ENCODE measurements around the gene LDLRAD4.

LDLRAD4 gene

GRCh38 chr18:13625355-13625754 is 406.8 kb downstream of the LDLRAD4 start:
- no peaks in the 10 kb centered on the region for H3K36me3 ChIP-seq (ENCODE audit: control insufficient read depth, insufficient read depth, low read length, severe bottlenecking)
- peaks cover 37% of the 10 kb centered on the region for H3K27me3 ChIP-seq (replicated peaks; ENCODE audit: control insufficient read depth, insufficient read depth, low read length)

GRCh38 chr18:13625843-13626543 is 407.4 kb downstream of the LDLRAD4 start:
- Histone ChIP-seq H3K4me3 (ENCODE audit: low read length) (no peak overlapping the region), H3K27me3 (replicated peaks; ENCODE audit: control insufficient read depth, insufficient read depth, low read length) (peaks cover 33% of the 10 kb centered on the region), H3K36me3 (ENCODE audit: control insufficient read depth, insufficient read depth, low read length, severe bottlenecking) (no peaks in the 10 kb centered on the region), H3K9ac (ENCODE audit: low read length) (no peak overlapping the region), H3K4me1 (ENCODE audit: control insufficient read depth, insufficient read depth, low read length) (no peaks in the 10 kb centered on the region), H3K9me3 (ENCODE audit: control insufficient read depth, low read length) (no peaks in the 10 kb centered on the region)
- DNase-seq (ENCODE audit: low read depth): no peak

More at GRCh38 chr18:13625355-13625754, 406.8 kb downstream of the LDLRAD4 start:
- no peak overlapping the region for H3K9ac ChIP-seq (ENCODE audit: low read length)
- no peak overlapping the region for H3K4me3 ChIP-seq (ENCODE audit: low read length)
- no peaks in the 10 kb centered on the region for H3K4me1 ChIP-seq (ENCODE audit: control insufficient read depth, insufficient read depth, low read length)
- no peaks in the 10 kb centered on the region for H3K9me3 ChIP-seq (ENCODE audit: control insufficient read depth, low read length)
- DNase-seq (ENCODE audit: low read depth): no peak

DNA sequence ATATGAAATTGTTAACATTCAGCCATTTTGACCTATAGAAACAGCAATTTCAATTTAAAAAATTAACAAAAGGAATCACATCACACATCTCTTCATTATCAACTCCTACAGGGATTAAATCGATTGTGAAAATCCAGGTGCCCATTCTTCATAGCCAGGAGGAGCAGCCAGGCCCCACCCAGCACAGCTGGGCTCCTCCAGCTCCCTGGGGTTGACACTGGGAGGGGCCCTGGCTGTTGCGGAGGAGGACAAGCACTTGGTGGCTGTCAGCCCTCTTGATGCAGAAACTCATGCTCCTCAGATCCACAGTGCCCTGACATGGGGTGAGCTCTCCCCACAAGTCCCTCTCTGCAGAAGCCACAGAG is 408.0 kb downstream of the LDLRAD4 start:
- no peak overlapping the region for H3K4me3 ChIP-seq (ENCODE audit: low read length)
- no peaks in the 10 kb centered on the region for H3K4me1 ChIP-seq (ENCODE audit: control insufficient read depth, insufficient read depth, low read length)
- no peak overlapping the region for H3K9ac ChIP-seq (ENCODE audit: low read length)
- H3K9me3 ChIP-seq (ENCODE audit: control insufficient read depth, low read length): no peaks in the 10 kb centered on the region
- no peaks in the 10 kb centered on the region for H3K36me3 ChIP-seq (ENCODE audit: control insufficient read depth, insufficient read depth, low read length, severe bottlenecking)
- peaks cover 36% of the 10 kb centered on the region for H3K27me3 ChIP-seq (replicated peaks; ENCODE audit: control insufficient read depth, insufficient read depth, low read length)
- no peak for DNase-seq (ENCODE audit: low read depth)

- Histone ChIP-seq H3K36me3 (ENCODE audit: control insufficient read depth, insufficient read depth, low read length, severe bottlenecking) (no peaks in the 10 kb centered on the region), H3K4me1 (ENCODE audit: control insufficient read depth, insufficient read depth, low read length) (no peaks in the 10 kb centered on the region), H3K9me3 (ENCODE audit: control insufficient read depth, low read length) (no peaks in the 10 kb centered on the region), H3K9ac (ENCODE audit: low read length) (no peak overlapping the region), H3K27me3 (replicated peaks; ENCODE audit: control insufficient read depth, insufficient read depth, low read length) (peaks cover 37% of the 10 kb centered on the region), H3K4me3 (ENCODE audit: low read length) (no peak overlapping the region)
- DNase-seq (ENCODE audit: low read depth): no peak
These were observed 409.1 kb downstream of the LDLRAD4 start for GRCh38 chr18:13627639-13628038.

GRCh38 chr18:13628211-13628610 is 409.7 kb downstream of the LDLRAD4 start:
- Histone ChIP-seq H3K4me3 (ENCODE audit: low read length) (no peak overlapping the region), H3K27me3 (replicated peaks; ENCODE audit: control insufficient read depth, insufficient read depth, low read length) (peaks cover 38% of the 10 kb centered on the region), H3K36me3 (ENCODE audit: control insufficient read depth, insufficient read depth, low read length, severe bottlenecking) (no peaks in the 10 kb centered on the region), H3K9ac (ENCODE audit: low read length) (no peak overlapping the region), H3K4me1 (ENCODE audit: control insufficient read depth, insufficient read depth, low read length) (no peaks in the 10 kb centered on the region), H3K9me3 (ENCODE audit: control insufficient read depth, low read length) (no peaks in the 10 kb centered on the region)
- DNase-seq (ENCODE audit: low read depth): no peak

- Histone ChIP-seq H3K9ac (ENCODE audit: low read length) (no peak overlapping the region), H3K27me3 (replicated peaks; ENCODE audit: control insufficient read depth, insufficient read depth, low read length) (peaks cover 35% of the 10 kb centered on the region), H3K9me3 (ENCODE audit: control insufficient read depth, low read length) (peaks cover 5% of the 10 kb centered on the region), H3K4me1 (ENCODE audit: control insufficient read depth, insufficient read depth, low read length) (no peaks in the 10 kb centered on the region), H3K4me3 (ENCODE audit: low read length) (no peak overlapping the region), H3K36me3 (ENCODE audit: control insufficient read depth, insufficient read depth, low read length, severe bottlenecking) (no peaks in the 10 kb centered on the region)
- peak; percentile 80 for DNase-seq (ENCODE audit: low read depth)
These were observed 411.5 kb downstream of the LDLRAD4 start for GRCh38 chr18:13629841-13630715.

GRCh38 chr18:13630716-13631268 is 412.2 kb downstream of the LDLRAD4 start:
- Histone ChIP-seq H3K4me3 (ENCODE audit: low read length) (no peak overlapping the region), H3K27me3 (replicated peaks; ENCODE audit: control insufficient read depth, insufficient read depth, low read length) (peaks cover 41% of the 10 kb centered on the region), H3K9ac (ENCODE audit: low read length) (no peak overlapping the region), H3K4me1 (ENCODE audit: control insufficient read depth, insufficient read depth, low read length) (no peaks in the 10 kb centered on the region), H3K36me3 (ENCODE audit: control insufficient read depth, insufficient read depth, low read length, severe bottlenecking) (no peaks in the 10 kb centered on the region), H3K9me3 (ENCODE audit: control insufficient read depth, low read length) (peaks cover 5% of the 10 kb centered on the region)
- no peak for DNase-seq (ENCODE audit: low read depth)

- Histone ChIP-seq H3K9me3 (ENCODE audit: control insufficient read depth, low read length) (peaks cover 5% of the 10 kb centered on the region), H3K4me3 (ENCODE audit: low read length) (no peak overlapping the region), H3K27me3 (replicated peaks; ENCODE audit: control insufficient read depth, insufficient read depth, low read length) (peaks cover 24% of the 10 kb centered on the region), H3K4me1 (ENCODE audit: control insufficient read depth, insufficient read depth, low read length) (no peaks in the 10 kb centered on the region), H3K36me3 (ENCODE audit: control insufficient read depth, insufficient read depth, low read length, severe bottlenecking) (no peaks in the 10 kb centered on the region), H3K9ac (ENCODE audit: low read length) (no peak overlapping the region)
- DNase-seq (ENCODE audit: low read depth): no peak
These were observed 415.1 kb downstream of the LDLRAD4 start for GRCh38 chr18:13633700-13634099.

GRCh38 chr18:13635046-13635445 is 416.5 kb downstream of the LDLRAD4 start:
- Histone ChIP-seq H3K36me3 (ENCODE audit: control insufficient read depth, insufficient read depth, low read length, severe bottlenecking) (no peaks in the 10 kb centered on the region), H3K4me1 (ENCODE audit: control insufficient read depth, insufficient read depth, low read length) (no peaks in the 10 kb centered on the region), H3K9ac (ENCODE audit: low read length) (no peak overlapping the region), H3K27me3 (replicated peaks; ENCODE audit: control insufficient read depth, insufficient read depth, low read length) (peaks cover 31% of the 10 kb centered on the region), H3K4me3 (ENCODE audit: low read length) (no peak overlapping the region), H3K9me3 (ENCODE audit: control insufficient read depth, low read length) (peaks cover 5% of the 10 kb centered on the region)
- DNase-seq (ENCODE audit: low read depth): no peak

DNA sequence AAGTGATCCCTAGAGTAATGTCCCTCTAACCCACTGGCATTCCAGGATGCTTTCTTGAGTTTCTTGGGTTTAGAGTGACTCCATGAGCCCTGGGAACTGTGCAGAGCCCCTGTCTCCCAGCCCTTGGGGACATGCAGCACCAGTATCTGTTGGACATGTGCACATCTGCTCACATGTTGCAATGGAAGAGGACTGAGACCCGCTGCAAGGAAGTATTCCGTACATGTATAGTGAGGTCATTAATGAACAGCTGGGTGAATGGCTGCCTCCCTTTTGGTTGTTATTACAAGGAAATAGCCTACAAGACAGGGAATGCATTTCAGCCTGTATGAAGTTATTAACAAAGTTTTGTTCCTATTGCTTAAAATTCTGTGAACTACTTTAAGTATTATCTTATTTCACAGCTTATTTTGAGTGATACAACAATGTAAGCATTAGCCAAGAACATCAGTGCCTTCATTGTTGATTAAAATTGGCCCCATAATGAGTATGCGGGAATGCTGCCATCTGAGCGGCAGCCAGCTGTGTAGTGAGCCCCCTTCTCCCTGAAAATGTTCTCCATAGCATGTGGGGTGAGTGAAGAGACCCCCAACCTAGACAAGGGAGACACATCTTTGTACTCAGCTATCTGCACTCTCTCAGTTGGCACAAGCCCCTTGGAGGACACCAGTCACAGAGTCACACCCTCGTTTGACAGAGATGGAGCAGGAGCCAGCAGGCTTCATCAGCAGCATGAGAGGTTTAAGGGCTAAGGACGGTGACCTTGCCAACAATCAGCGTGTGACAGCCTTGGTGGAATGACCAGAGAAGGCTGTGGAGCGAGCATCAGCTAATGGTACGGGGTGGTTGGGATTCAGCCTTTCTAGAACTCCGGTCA is 420.4 kb downstream of the LDLRAD4 start:
- H3K4me1 ChIP-seq (ENCODE audit: control insufficient read depth, insufficient read depth, low read length): no peaks in the 10 kb centered on the region
- H3K4me3 ChIP-seq (ENCODE audit: low read length): no peak overlapping the region
- peaks cover 2% of the 10 kb centered on the region for H3K9me3 ChIP-seq (ENCODE audit: control insufficient read depth, low read length)
- peaks cover 18% of the 10 kb centered on the region for H3K27me3 ChIP-seq (replicated peaks; ENCODE audit: control insufficient read depth, insufficient read depth, low read length)
- H3K36me3 ChIP-seq (ENCODE audit: control insufficient read depth, insufficient read depth, low read length, severe bottlenecking): no peaks in the 10 kb centered on the region
- no peak overlapping the region for H3K9ac ChIP-seq (ENCODE audit: low read length)
- no peak for DNase-seq (ENCODE audit: low read depth)

All from adipocyte (in vitro differentiated cells).